Stimulated activated CD4-positive, alpha-beta T cell treated with anti-CD3 and anti-CD28 coated beads, Interleukin-4, amount 100 ng/mL, for 4 hours (primary cell): ENCODE measurements around the gene SPATA13.

Experiments used
- DNase-seq, 2 experiments: peaks; one replicate each; pipeline ENCODE4 v3.0.0-alpha.2; 2020

SPATA13 gene

GRCh38 chr13:24142453-24142852 is 18.1 kb upstream of the SPATA13 start:
- DNase-seq = no peak

GRCh38 chr13:24142886-24143285 is 17.6 kb upstream of the SPATA13 start:
- no peak for DNase-seq

GRCh38 chr13:24145240-24145639 is 15.3 kb upstream of the SPATA13 start:
- no peak for DNase-seq

- no peak for DNase-seq
Measured at GRCh38 chr13:24145674-24146073, 14.8 kb upstream of the SPATA13 start.

GRCh38 chr13:24146961-24147569 is 13.5 kb upstream of the SPATA13 start:
- no peak for DNase-seq

GRCh38 chr13:24147570-24147963 is 13.0 kb upstream of the SPATA13 start:
- DNase-seq = no peak

GRCh38 chr13:24148414-24149235 is 11.9 kb upstream of the SPATA13 start:
- no peak for DNase-seq

- DNase-seq = no peak
Measured at GRCh38 chr13:24149246-24150032, 11.1 kb upstream of the SPATA13 start.

- no peak for DNase-seq
Measured at GRCh38 chr13:24150572-24150971, 9.9 kb upstream of the SPATA13 start.

- DNase-seq = no peak
Measured at GRCh38 chr13:24151864-24152263, 8.7 kb upstream of the SPATA13 start.

- no peak for DNase-seq
Measured at GRCh38 chr13:24152292-24153214, 8.0 kb upstream of the SPATA13 start.

- DNase-seq = no peak
Measured at GRCh38 chr13:24153347-24153746, 7.2 kb upstream of the SPATA13 start.

- no peak for DNase-seq
Measured at GRCh38 chr13:24153979-24154701, 6.4 kb upstream of the SPATA13 start.

- no peak for DNase-seq
Measured at GRCh38 chr13:24159357-24159756, 1.2 kb upstream of the SPATA13 start.

GRCh38 chr13:24161010-24161775 is 673 bp downstream of the SPATA13 start:
- peak; percentile 36 to 38 for DNase-seq

- no peak for DNase-seq
Measured at GRCh38 chr13:24161980-24162525, 1.5 kb downstream of the SPATA13 start.

- no peak for DNase-seq
Measured at GRCh38 chr13:24162604-24163003, 2.1 kb downstream of the SPATA13 start.

GRCh38 chr13:24165746-24166145 is 5.2 kb downstream of the SPATA13 start:
- no peak for DNase-seq

GRCh38 chr13:24166561-24166960 is 6.0 kb downstream of the SPATA13 start:
- no peak for DNase-seq

GRCh38 chr13:24167666-24168391 is 7.3 kb downstream of the SPATA13 start:
- DNase-seq = no peak
